Psoas muscle (tissue), 8 donors: Measurements from ENCODE around the gene LY9. TPM values are rescaled to one million over a fixed set of nuclear protein-coding genes. Genes with fewer than 3 reads are reported as not detected.

Experiments used
- ATAC-seq, 4 donors: fragments of 200-7000 bp; cut with Tn5 transposase; one replicate each; pipeline ENCODE4 v1.9.1; 2020; ENCODE audit warnings: moderate library complexity in 3 of 4, mild to moderate bottlenecking in 2 of 4
- DNase-seq, 2 donors: peaks; one replicate each; pipeline ENCODE4 v3.0.0-alpha.2; 2020
- H3K27ac ChIP-seq: fragments of 200-600 bp; one replicate; pipeline ENCODE4 v1.8.0; 2022
- H3K27me3 ChIP-seq, 3 donors: fragments of 200-600 bp in 1 of 3; one replicate each; pipeline versions ENCODE4 v1.6.1 to v1.8.0; 2013 to 2022; ENCODE audit warnings: low read length in 2 of 3, mild to moderate bottlenecking in 2 of 3, moderate library complexity in 1 of 3; ENCODE audit not compliant: insufficient read depth in 3 of 3
- H3K36me3 ChIP-seq, 2 donors: fragments of 200-600 bp in 1 of 2; one replicate each; pipeline versions ENCODE4 v1.6.1 to v1.8.0; 2013 to 2022; ENCODE audit warnings: low read depth in 1 of 2, mild to moderate bottlenecking in 1 of 2, moderate library complexity in 1 of 2; ENCODE audit not compliant: insufficient read depth in 1 of 2
- H3K4me1 ChIP-seq: fragments of 200-600 bp; one replicate; pipeline ENCODE4 v1.8.0; 2022
- H3K4me3 ChIP-seq: fragments of 200-600 bp; one replicate; pipeline ENCODE4 v1.8.0; 2022; ENCODE audit warnings: mild to moderate bottlenecking
- H3K9me3 ChIP-seq: fragments of 200-600 bp; one replicate; pipeline ENCODE4 v1.8.0; 2022
- CTCF ChIP-seq: fragments of 200-600 bp; IDR thresholded peaks from one replicate; pipeline ENCODE4 v1.8.0; 2022; ENCODE audit warnings: antibody characterized with exemption
- WGBS, 3 donors: extraction: QIAGEN DNeasy Blood & Tissue Kit; methylation state at CpG; one replicate each; pipeline versions ENCODE4 v1.1.6 to v1.1.7; 2013; 5-methylcytosine and 5-hydroxymethylcytosine counted together
- intact Hi-C, 2 donors: fragments of 100-400 bp; cut with DNase I; formaldehyde crosslinking; loops; one replicate each; pipeline versions ENCODE4 v1.11.0 to v1.14.2; 2022
- polyA plus RNA-seq, 3 donors: library from polyadenylated mRNA; stranded (reverse); fragments of 200-250 nt; gene quantifications; one replicate each; pipeline ENCODE4 v1.2.3, GENCODE V29; 2013
- total RNA-seq, 4 donors: library from RNA; stranded (reverse); fragmentation: NEBNext Ultra II Directional in 2 of 4; extraction: Animal tissue kit (Norgen Biotek cat#: 25700) in 2 of 4; gene quantifications; one replicate each; pipeline versions ENCODE4 v1.2.1 to v1.2.4, GENCODE V29; 2021 to 2023
- donor health status: healthy with polysubstance abuse.
- donor health status: DM: no; HTN: no; CAD: no; lungs with moderate emphysema.
- donor health status: Bipolar disorder and iron deficiency.
- donor health status: healthy.
- donor health status: DM: yes; HTN: yes; CAD: no.
- donor health status: DM: no; HTN: no; CAD: no.
- donor health status: DM: no; HTN: no; CAD: no.
- donor health status: DM: yes; HTN: yes; CAD: no.

The LY9 gene
- total and polyA plus RNA-seq, 7 donors: 0.06 to 0.49 (median 0.27) TPM; not detected in 2

- no peak for DNase-seq
- Histone ChIP-seq H3K4me3 (no peak overlapping the region), H3K9me3 (peaks cover 11% of the 10 kb centered on the region), H3K27me3 (no peaks in the 10 kb centered on the region), H3K36me3 (no peaks in the 10 kb centered on the region), H3K27ac (no peak overlapping the region), H3K4me1 (no peaks in the 10 kb centered on the region)
- ATAC-seq: no peak
- intact Hi-C loops: no loop called here
- TF ChIP-seq CTCF: no peak
- 68 to 78% (median 78%) methylated on average over 3 of the region's 3 CpGs for WGBS, 3 donors
Observed at GRCh38 chr1:160807247-160807646, 11.3 kb downstream of the LY9 start.

DNA sequence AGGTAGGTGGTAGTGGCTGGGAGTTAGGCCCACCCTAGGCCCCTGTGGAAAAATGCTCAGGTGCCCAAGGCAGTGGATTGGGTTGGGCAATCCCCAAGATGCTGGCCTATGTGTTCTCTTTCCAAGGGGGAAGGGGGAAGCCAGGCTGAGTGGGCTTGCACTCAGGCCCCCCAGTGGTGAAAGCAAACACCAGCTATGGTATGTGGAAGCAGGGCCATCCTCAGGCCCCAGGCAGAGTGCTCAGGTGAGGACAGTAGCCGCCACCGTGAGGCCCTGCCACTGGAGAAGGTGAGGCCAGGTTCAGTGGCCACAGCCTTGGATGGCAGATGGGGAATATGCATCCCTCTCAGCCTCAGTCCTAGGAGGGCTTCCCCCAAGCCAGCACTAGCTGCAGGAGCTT lies 11.8 kb downstream of the LY9 start:
- TF ChIP-seq CTCF: no peak
- H3K4me3 ChIP-seq: no peak overlapping the region
- no peaks in the 10 kb centered on the region for H3K36me3 ChIP-seq
- no peaks in the 10 kb centered on the region for H3K27me3 ChIP-seq
- 86 to 100% (median 88%) methylated on average over 2 of the region's 2 CpGs for WGBS, 3 donors
- intact Hi-C loops: no loop called here
- H3K27ac ChIP-seq: no peak overlapping the region
- H3K4me1 ChIP-seq: no peaks in the 10 kb centered on the region
- ATAC-seq: no peak
- H3K9me3 ChIP-seq: peaks cover 11% of the 10 kb centered on the region
- DNase-seq: no peak

DNA sequence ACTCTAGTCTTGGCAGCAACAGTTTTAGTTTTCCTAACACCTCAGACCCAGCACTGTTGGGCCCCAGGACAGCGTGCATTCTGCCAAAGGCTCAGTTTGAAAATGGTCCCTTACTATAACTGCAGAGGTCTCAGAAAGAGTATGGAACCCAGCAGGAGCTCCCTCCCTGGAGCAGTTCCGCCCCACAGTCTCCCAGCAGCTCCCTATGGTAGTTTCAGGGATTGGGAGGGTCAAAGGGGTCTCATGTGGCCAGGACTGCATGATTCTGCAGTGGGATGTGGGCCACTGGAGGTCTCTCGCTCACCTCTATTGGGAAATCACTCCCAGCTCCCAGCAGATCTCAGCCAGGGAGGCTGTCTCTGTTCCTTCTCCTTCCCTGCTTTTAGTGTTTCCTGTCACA lies 12.3 kb downstream of the LY9 start:
- no peak overlapping the region for H3K4me3 ChIP-seq
- intact Hi-C loops: no loop called here
- WGBS, 3 donors: 77 to 80% (median 79%) methylated on average over 3 of the region's 3 CpGs

GRCh38 chr1:160810486-160810885 lies 14.5 kb downstream of the LY9 start:
- no peak for TF ChIP-seq CTCF
- no peaks in the 10 kb centered on the region for H3K27me3 ChIP-seq
- H3K36me3 ChIP-seq: no peaks in the 10 kb centered on the region
- peaks cover 11% of the 10 kb centered on the region for H3K9me3 ChIP-seq
- DNase-seq (no peak), ATAC-seq (no peak)
- H3K27ac ChIP-seq: no peak overlapping the region
- no peaks in the 10 kb centered on the region for H3K4me1 ChIP-seq
- intact Hi-C loops: no loop called here
- H3K4me3 ChIP-seq: no peak overlapping the region
- 22 to 31% (median 24%) methylated on average over 1 of the region's 1 CpG for WGBS, 3 donors

More for the DNA sequence above, 12.3 kb downstream of the LY9 start:
- no peaks in the 10 kb centered on the region for H3K27me3 ChIP-seq
- ATAC-seq (no peak), DNase-seq (no peak)
- TF ChIP-seq CTCF: no peak
- H3K36me3 ChIP-seq: no peaks in the 10 kb centered on the region
- no peak overlapping the region for H3K27ac ChIP-seq
- H3K4me1 ChIP-seq: no peaks in the 10 kb centered on the region
- H3K9me3 ChIP-seq: peaks cover 11% of the 10 kb centered on the region

GRCh38 chr1:160811147-160811546 lies 15.2 kb downstream of the LY9 start:
- H3K4me3 ChIP-seq: no peak overlapping the region
- no peaks in the 10 kb centered on the region for H3K27me3 ChIP-seq
- peaks cover 8% of the 10 kb centered on the region for H3K9me3 ChIP-seq
- TF ChIP-seq CTCF: no peak
- DNase-seq: no peak
- no peak for ATAC-seq
- intact Hi-C loops: no loop called here
- no peaks in the 10 kb centered on the region for H3K36me3 ChIP-seq
- no peaks in the 10 kb centered on the region for H3K4me1 ChIP-seq
- H3K27ac ChIP-seq: no peak overlapping the region
- WGBS, 3 donors: 82 to 86% (median 85%) methylated on average over 2 of the region's 2 CpGs
